ENCODE measurements around the gene RSAD1. TPM values are rescaled to one million over a fixed set of nuclear protein-coding genes. Genes with fewer than 3 reads are reported as not detected.
A peak's percentile ranks its signal among the peaks of the same experiment; 100 is the strongest.

The RSAD1 gene
- total RNA-seq, 2 donors from 2014 or later, result 39.2 to 44.5 TPM

- ATAC-seq (no peak), DNase-seq (no peak)
- Histone ChIP-seq H3K4me1 (peaks cover 46% of the 10 kb centered on the region), H3K4me3 (no peak overlapping the region), H3K36me3 (replicated peaks in 1 of 2; ENCODE audit: insufficient read depth in 1 of 2, low read depth in 2 of 2) (no peaks in the 10 kb centered on the region), H3K9me3 (no peaks in the 10 kb centered on the region), H3K27me3 (no peaks in the 10 kb centered on the region), H3K27ac (peak overlapping the region in 3 of 4 donors; percentile 37 to 64 (median 44))
- 81 to 82% methylated on average over 7 to 8 of the region's 8 CpGs for WGBS, 2 donors
- intact Hi-C loops (cut with DNase I), result no loop called here
- TF ChIP-seq CTCF (IDR thresholded peaks at IDR 0.05) (no peak), POLR2A (IDR thresholded peaks at IDR 0.05) (no peak)
Observed at GRCh38 chr17:50517504-50518383, 39.1 kb downstream of the RSAD1 start.

- Histone ChIP-seq H3K27me3 (no peaks in the 10 kb centered on the region), H3K27ac (peak overlapping the region; percentile 37 to 64 (median 49)), H3K36me3 (replicated peaks in 1 of 2; ENCODE audit: insufficient read depth in 1 of 2, low read depth in 2 of 2) (no peaks in the 10 kb centered on the region), H3K4me1 (peaks cover 40% of the 10 kb centered on the region), H3K4me3 (no peak overlapping the region), H3K9me3 (no peaks in the 10 kb centered on the region)
- DNase-seq (peak; percentile 47 to 62 (median 61)), ATAC-seq (peak; percentile 77)
- 37 to 48% methylated on average over 7 to 13 of the region's 13 CpGs for WGBS, 2 donors
- TF ChIP-seq POLR2A (IDR thresholded peaks at IDR 0.05) (peak in 2 of 3 donors; percentile 23 to 36), CTCF (IDR thresholded peaks at IDR 0.05) (no peak)
- intact Hi-C loops (cut with DNase I), result no loop called here
Observed at GRCh38 chr17:50518384-50519023, 39.8 kb downstream of the RSAD1 start.

GRCh38 chr17:50519141-50519834 lies 40.6 kb downstream of the RSAD1 start:
- Histone ChIP-seq H3K27me3 (no peaks in the 10 kb centered on the region), H3K9me3 (no peaks in the 10 kb centered on the region), H3K4me1 (peaks cover 32% of the 10 kb centered on the region), H3K27ac (peak overlapping the region; percentile 7 to 54 (median 40)), H3K4me3 (no peak overlapping the region), H3K36me3 (replicated peaks in 1 of 2; ENCODE audit: insufficient read depth in 1 of 2, low read depth in 2 of 2) (no peaks in the 10 kb centered on the region)
- TF ChIP-seq CTCF (IDR thresholded peaks at IDR 0.05) (no peak), POLR2A (IDR thresholded peaks at IDR 0.05) (no peak)
- WGBS, 2 donors, result 85 to 86% methylated on average over 4 to 7 of the region's 8 CpGs
- DNase-seq (no peak), ATAC-seq (no peak)
- intact Hi-C loops (cut with DNase I), result no loop called here

GRCh38 chr17:50520483-50520882 lies 41.8 kb downstream of the RSAD1 start:
- 80 to 84% methylated on average over 2 of the region's 2 CpGs for WGBS, 2 donors
- intact Hi-C loops (cut with DNase I), result no loop called here
- DNase-seq (no peak), ATAC-seq (no peak)
- Histone ChIP-seq H3K4me1 (peaks cover 20% of the 10 kb centered on the region), H3K4me3 (no peak overlapping the region), H3K36me3 (replicated peaks in 1 of 2; ENCODE audit: insufficient read depth in 1 of 2, low read depth in 2 of 2) (no peaks in the 10 kb centered on the region), H3K9me3 (no peaks in the 10 kb centered on the region), H3K27ac (no peak overlapping the region), H3K27me3 (no peaks in the 10 kb centered on the region)
- TF ChIP-seq POLR2A (IDR thresholded peaks at IDR 0.05) (no peak), CTCF (IDR thresholded peaks at IDR 0.05) (no peak)

All from body of pancreas (tissue), 4 donors.